Limb (tissue), 2 donors: ENCODE results near the gene TRIM64C.
"Not testable (repeated sequence)": the region's sequence is repeated elsewhere in the genome, so short reads cannot be mapped to it uniquely, and the experiment has no call there.

Experiments
- DNase-seq, 2 donors: peaks; one replicate each; pipeline ENCODE4 v3.0.0-alpha.2; 2016; ENCODE audit errors: extremely low spot score in 2 of 2

TRIM64C gene

GRCh38 chr11:49059012-49059411, at the start of gene TRIM64C:
TRIM64C (minus strand) TSS chr11:49059112; CDS start chr11:49059112, 0 bp downstream.
- DNase-seq = not testable (repeated sequence)

GRCh38 chr11:49102356-49102755, 43.4 kb upstream of the TRIM64C start:
- not testable (repeated sequence) for DNase-seq

DNA sequence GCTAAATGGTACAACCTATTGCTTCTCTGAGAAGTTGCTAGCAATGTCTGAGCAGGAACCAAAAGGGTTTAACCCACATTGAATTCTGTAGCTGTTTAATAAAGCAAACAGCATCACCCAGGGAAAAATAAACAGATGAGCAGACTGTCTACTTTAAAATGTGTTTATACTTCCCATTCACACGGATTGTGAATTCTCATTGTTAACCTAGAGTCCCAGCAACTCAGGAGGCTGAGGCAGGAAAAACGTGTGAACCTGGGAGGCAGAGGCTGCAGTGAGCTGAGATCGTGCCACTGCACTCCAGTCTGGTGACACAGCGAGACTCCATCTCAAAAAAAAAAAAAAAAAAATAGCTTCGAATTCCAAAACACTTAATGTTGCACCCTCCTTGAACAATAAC, 11.0 kb upstream of the TRIM64C start:
- DNase-seq = not testable (repeated sequence)

DNA sequence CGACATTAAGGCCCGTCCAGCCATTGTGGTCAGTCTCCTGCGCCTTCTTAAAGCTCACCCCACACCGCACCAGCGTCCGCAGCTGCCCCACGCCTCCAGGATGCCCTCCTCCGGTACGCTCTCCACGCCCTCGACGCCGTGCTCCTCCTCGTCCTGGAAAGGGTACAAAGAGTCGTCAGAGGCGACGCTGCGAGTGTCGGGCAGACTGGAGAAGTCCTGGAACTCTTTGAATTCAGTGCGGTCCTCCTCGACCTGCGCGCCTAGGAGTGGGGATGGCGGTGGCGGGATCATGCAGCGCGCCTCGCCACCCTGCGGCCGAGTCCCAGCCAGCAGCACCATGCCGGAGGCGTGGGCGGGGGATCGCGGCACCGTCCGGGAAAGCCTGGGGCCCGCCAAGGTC, 9.1 kb downstream of the TRIM64C start:
- DNase-seq = not testable (repeated sequence)

GRCh38 chr11:49048229-49048628, 10.7 kb downstream of the TRIM64C start:
- not testable (repeated sequence) for DNase-seq

GRCh38 chr11:49028523-49028922, 30.4 kb downstream of the TRIM64C start, which contains the start of gene TRIM49B:
TRIM49B (plus strand) TSS chr11:49028823; CDS start chr11:49031600, 2,777 bp downstream.
- DNase-seq = not testable (repeated sequence)
